ENCODE data around the gene TCAIM. TPM values are rescaled to one million over a fixed set of nuclear protein-coding genes. Genes with fewer than 3 reads are reported as not detected.

Gene TCAIM
- total and polyA plus RNA-seq, 2 of the 4 experiments (the other 2 are of a cell fraction) = 11.0 to 21.5 TPM

GRCh38 chr3:44402548-44402947 lies 64.0 kb downstream of the TCAIM start:
- Histone ChIP-seq H2BK20ac (ENCODE audit: low read depth, low read length) (no peak overlapping the region), H3K23ac (ENCODE audit: low read depth, low read length) (no peak overlapping the region), H3K4me3 (ENCODE audit: insufficient read depth, low read depth, low read length) (no peak overlapping the region), H3K27ac (ENCODE audit: insufficient read depth, low read length) (no peak overlapping the region), H3K9ac (ENCODE audit: low read depth, low read length) (no peak overlapping the region), H2BK120ac (ENCODE audit: low read depth, low read length) (no peak overlapping the region), H3K36me3 (ENCODE audit: control insufficient read depth, insufficient read depth, low read length) (peaks cover 4% of the 10 kb centered on the region; the same call in 1 of the 2 replicates), H2BK15ac (ENCODE audit: low read depth, low read length) (no peak overlapping the region), H4K5ac (ENCODE audit: low read depth, low read length) (no peak overlapping the region), H3K9me3 (ENCODE audit: control insufficient read depth, insufficient read depth, low read length) (no peaks in the 10 kb centered on the region), H2AK9ac (replicated peaks; ENCODE audit: low read depth, low read length, poor library complexity) (no peak overlapping the region), H3K4me1 (ENCODE audit: control insufficient read depth, insufficient read depth, low read length) (no peaks in the 10 kb centered on the region), H4K8ac (ENCODE audit: low read depth in 2 of 2, low read length in 2 of 2) (no peak overlapping the region), H3K4ac (ENCODE audit: low read depth, low read length) (no peak overlapping the region), H3K4me2 (ENCODE audit: low read depth, low read length) (no peak overlapping the region), H3K56ac (ENCODE audit: extremely low read depth, insufficient read depth, low read length) (no peak overlapping the region), H3K79me1 (ENCODE audit: low read depth in 1 of 2, low read length in 2 of 2) (no peaks in the 10 kb centered on the region), H3K18ac (ENCODE audit: low read depth, low read length) (no peak overlapping the region), H3K9me1 (ENCODE audit: insufficient read depth, low read length) (no peaks in the 10 kb centered on the region; the same call in 1 of the 2 replicates), H2AFZ (replicated peaks; ENCODE audit: low read length, poor library complexity) (no peak overlapping the region), H3K14ac (replicated peaks; ENCODE audit: low read depth, low read length) (no peak overlapping the region), H2BK5ac (ENCODE audit: low read depth, low read length, poor library complexity, severe bottlenecking) (no peak overlapping the region), H4K91ac (ENCODE audit: insufficient read depth, low read depth, low read length) (no peak overlapping the region), H2AK5ac (ENCODE audit: low read depth, low read length) (no peak overlapping the region), H3K27me3 (ENCODE audit: control insufficient read depth, insufficient read depth, low read length) (no peaks in the 10 kb centered on the region), H4K20me1 (ENCODE audit: insufficient read depth, low read length) (no peaks in the 10 kb centered on the region)
- POLR2A ChIA-PET (ENCODE audit: unreplicated experiment) = no interaction called here
- DNase-seq = no peak
- no peak for ATAC-seq (ENCODE audit: low read depth)
- CTCF ChIA-PET = interaction anchor here (0.6 kb wide), 1 partner anchor 94 kb away, joined by 5 read pairs; no protein-coding TSS in a partner anchor
- intact Hi-C loops (cut with micrococcal nuclease) (no loop called here), in situ Hi-C loops (cut with MboI; ENCODE audit: low sequenced_read_pairs) (no loop called here), dilution Hi-C loops (cut with HindIII; ENCODE audit: low sequenced_read_pairs, unreplicated experiment) (no loop called here)
- TF ChIP-seq MAZ (IDR thresholded peaks at IDR 0.05; ENCODE audit: borderline replicate concordance, low read depth, low read length) (no peak), MXI1 (IDR thresholded peaks at IDR 0.05; ENCODE audit: borderline replicate concordance, low read depth, low read length) (no peak), SMC3 (IDR thresholded peaks at IDR 0.05; ENCODE audit: low read depth, low read length) (no peak), USF2 (IDR thresholded peaks at IDR 0.05; ENCODE audit: low read depth, low read length) (no peak), MAFK (IDR thresholded peaks at IDR 0.05; ENCODE audit: low read depth, low read length) (no peak), ELK1 (IDR thresholded peaks at IDR 0.05; ENCODE audit: borderline replicate concordance, low read depth, low read length) (no peak), BHLHE40 (IDR thresholded peaks at IDR 0.05; ENCODE audit: low read depth, low read length) (no peak), POLR2A (IDR thresholded peaks at IDR 0.05; ENCODE audit: low read depth, low read length) (no peak), NFE2L2 (IDR thresholded peaks at IDR 0.05; ENCODE audit: low read depth, low read length) (no peak), RFX5 (IDR thresholded peaks at IDR 0.05; ENCODE audit: low read depth, low read length) (no peak), CHD1 (IDR thresholded peaks at IDR 0.05; ENCODE audit: low read depth, low read length) (no peak)
- BruUV-seq (replicated peaks) = no TSS peak
- WGBS, 2 experiments (ENCODE audit: extremely low coverage in 2 of 2, insufficient read length in 1 of 2) = 100% methylated on average over 1 of the region's 3 CpGs; no CpG with 5 or more reads in 1 of the 2 experiments
